Measurements from ENCODE around the gene CADPS.

CADPS gene

GRCh38 chr3:62592408-62592807 is 282.8 kb downstream of the CADPS start:
- TF ChIP-seq, protein P1, sequence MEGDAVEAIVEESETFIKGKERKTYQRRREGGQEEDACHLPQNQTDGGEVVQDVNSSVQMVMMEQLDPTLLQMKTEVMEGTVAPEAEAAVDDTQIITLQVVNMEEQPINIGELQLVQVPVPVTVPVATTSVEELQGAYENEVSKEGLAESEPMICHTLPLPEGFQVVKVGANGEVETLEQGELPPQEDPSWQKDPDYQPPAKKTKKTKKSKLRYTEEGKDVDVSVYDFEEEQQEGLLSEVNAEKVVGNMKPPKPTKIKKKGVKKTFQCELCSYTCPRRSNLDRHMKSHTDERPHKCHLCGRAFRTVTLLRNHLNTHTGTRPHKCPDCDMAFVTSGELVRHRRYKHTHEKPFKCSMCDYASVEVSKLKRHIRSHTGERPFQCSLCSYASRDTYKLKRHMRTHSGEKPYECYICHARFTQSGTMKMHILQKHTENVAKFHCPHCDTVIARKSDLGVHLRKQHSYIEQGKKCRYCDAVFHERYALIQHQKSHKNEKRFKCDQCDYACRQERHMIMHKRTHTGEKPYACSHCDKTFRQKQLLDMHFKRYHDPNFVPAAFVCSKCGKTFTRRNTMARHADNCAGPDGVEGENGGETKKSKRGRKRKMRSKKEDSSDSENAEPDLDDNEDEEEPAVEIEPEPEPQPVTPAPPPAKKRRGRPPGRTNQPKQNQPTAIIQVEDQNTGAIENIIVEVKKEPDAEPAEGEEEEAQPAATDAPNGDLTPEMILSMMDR (IDR thresholded peaks at IDR 0.05; ENCODE audit: insufficient read depth, low read length, poor library complexity, severe bottlenecking): no peak
- Histone ChIP-seq H3K27me3 (replicated peaks; ENCODE audit: control insufficient read depth, insufficient read depth, low read length) (no peaks in the 10 kb centered on the region), H3K36me3 (ENCODE audit: control insufficient read depth, insufficient read depth, low read length) (no peaks in the 10 kb centered on the region), H3K4me3 (replicated peaks; ENCODE audit: low read depth, low read length) (no peak overlapping the region)
- no peak for DNase-seq (ENCODE audit: extremely low read depth, insufficient read length)

- Histone ChIP-seq H3K36me3 (ENCODE audit: control insufficient read depth, insufficient read depth, low read length) (no peaks in the 10 kb centered on the region), H3K4me3 (replicated peaks; ENCODE audit: low read depth, low read length) (no peak overlapping the region), H3K27me3 (replicated peaks; ENCODE audit: control insufficient read depth, insufficient read depth, low read length) (no peaks in the 10 kb centered on the region)
- TF ChIP-seq, protein P1 (IDR thresholded peaks at IDR 0.05; ENCODE audit: insufficient read depth, low read length, poor library complexity, severe bottlenecking): no peak
- DNase-seq (ENCODE audit: extremely low read depth, insufficient read length): no peak
Observed at GRCh38 chr3:62589078-62589477, 286.1 kb downstream of the CADPS start.

DNA sequence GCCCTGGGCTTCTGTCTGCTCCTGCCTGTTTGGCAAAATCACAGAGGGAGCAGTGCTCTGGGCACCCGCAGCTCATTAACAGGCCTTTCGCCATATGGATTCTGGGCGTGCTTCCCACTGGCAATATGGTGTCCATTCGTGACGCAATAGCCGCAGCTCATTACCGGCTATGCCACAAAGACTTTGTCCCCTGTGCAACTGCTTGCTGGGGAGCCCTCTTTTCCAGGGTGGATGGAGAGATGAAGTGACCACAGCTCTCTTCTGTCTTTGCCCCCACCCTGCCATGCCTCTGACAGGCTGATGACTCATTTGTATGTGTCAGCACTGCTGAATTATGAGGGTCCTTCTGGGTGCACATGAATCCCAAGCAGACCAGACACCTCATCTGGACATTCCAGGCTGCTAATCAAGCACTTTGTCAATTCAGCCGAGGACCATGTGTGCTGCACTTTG is 287.6 kb downstream of the CADPS start:
- no peak overlapping the region for H3K4me3 ChIP-seq (replicated peaks; ENCODE audit: low read depth, low read length)
- no peaks in the 10 kb centered on the region for H3K36me3 ChIP-seq (ENCODE audit: control insufficient read depth, insufficient read depth, low read length)
- TF ChIP-seq, protein P1 (IDR thresholded peaks at IDR 0.05; ENCODE audit: insufficient read depth, low read length, poor library complexity, severe bottlenecking): no peak
- no peak for DNase-seq (ENCODE audit: extremely low read depth, insufficient read length)
- H3K27me3 ChIP-seq (replicated peaks; ENCODE audit: control insufficient read depth, insufficient read depth, low read length): no peaks in the 10 kb centered on the region

- no peak overlapping the region for H3K4me3 ChIP-seq (replicated peaks; ENCODE audit: low read depth, low read length)
- TF ChIP-seq, protein P1 (IDR thresholded peaks at IDR 0.05; ENCODE audit: insufficient read depth, low read length, poor library complexity, severe bottlenecking): no peak
- no peaks in the 10 kb centered on the region for H3K36me3 ChIP-seq (ENCODE audit: control insufficient read depth, insufficient read depth, low read length)
- H3K27me3 ChIP-seq (replicated peaks; ENCODE audit: control insufficient read depth, insufficient read depth, low read length): no peaks in the 10 kb centered on the region
- no peak for DNase-seq (ENCODE audit: extremely low read depth, insufficient read length)
Observed at GRCh38 chr3:62587169-62587568, 288.0 kb downstream of the CADPS start.

- TF ChIP-seq, protein P1 (IDR thresholded peaks at IDR 0.05; ENCODE audit: insufficient read depth, low read length, poor library complexity, severe bottlenecking): no peak
- DNase-seq (ENCODE audit: extremely low read depth, insufficient read length): no peak
- no peaks in the 10 kb centered on the region for H3K36me3 ChIP-seq (ENCODE audit: control insufficient read depth, insufficient read depth, low read length)
- no peaks in the 10 kb centered on the region for H3K27me3 ChIP-seq (replicated peaks; ENCODE audit: control insufficient read depth, insufficient read depth, low read length)
- no peak overlapping the region for H3K4me3 ChIP-seq (replicated peaks; ENCODE audit: low read depth, low read length)
Observed at GRCh38 chr3:62586356-62586755, 288.9 kb downstream of the CADPS start.

DNA sequence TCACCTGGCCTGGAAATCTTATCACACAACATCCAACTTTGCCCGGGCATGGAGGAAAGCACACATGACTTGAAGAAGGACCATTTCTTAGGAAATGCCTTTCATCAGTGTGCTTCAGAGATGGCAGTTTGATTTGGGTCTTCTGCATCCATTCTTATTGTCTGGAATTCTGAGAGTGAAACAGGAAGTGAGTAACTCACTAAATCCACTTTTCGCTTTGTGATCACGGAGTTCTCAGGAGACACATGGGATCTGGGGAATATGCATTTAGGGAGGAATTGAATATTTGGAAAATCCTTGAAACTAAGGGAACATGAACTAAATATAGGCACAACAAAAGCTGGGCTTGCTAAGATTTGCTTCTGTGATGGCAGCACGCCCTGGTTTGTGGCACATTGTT is 289.4 kb downstream of the CADPS start:
- no peaks in the 10 kb centered on the region for H3K27me3 ChIP-seq (replicated peaks; ENCODE audit: control insufficient read depth, insufficient read depth, low read length)
- TF ChIP-seq, protein P1 (IDR thresholded peaks at IDR 0.05; ENCODE audit: insufficient read depth, low read length, poor library complexity, severe bottlenecking): no peak
- no peaks in the 10 kb centered on the region for H3K36me3 ChIP-seq (ENCODE audit: control insufficient read depth, insufficient read depth, low read length)
- no peak for DNase-seq (ENCODE audit: extremely low read depth, insufficient read length)
- no peak overlapping the region for H3K4me3 ChIP-seq (replicated peaks; ENCODE audit: low read depth, low read length)

Measured in GM06990 (cell line).